ENCODE measurements around the gene RND2. TPM values are rescaled to one million over a fixed set of nuclear protein-coding genes. Genes with fewer than 3 reads are reported as not detected.

RND2 gene
- total and polyA plus RNA-seq, 9 of the 15 experiments (the other 6 are each of a cell fraction or from before 2014, with no cell fraction given), result 0.15 to 1.9 (median 0.98) TPM

GRCh38 chr17:42980766-42981397, 44.1 kb upstream of the RND2 start (continued):
- TF ChIP-seq ZNF76 (CRISPR knock-in tag; IDR thresholded peaks at IDR 0.05; ENCODE audit: borderline replicate concordance), result no peak
- TF ChIP-seq NFIX (CRISPR knock-in tag; IDR thresholded peaks at IDR 0.05; ENCODE audit: low read depth), result no peak
- no peak for TF ChIP-seq HMGN3 (IDR thresholded peaks at IDR 0.05; ENCODE audit: borderline replicate concordance, extremely low read depth, insufficient read length, low read depth, low read length)
- TF ChIP-seq MITF (IDR thresholded peaks at IDR 0.05), result no peak
- no peak for TF ChIP-seq POLR3A (IDR thresholded peaks at IDR 0.05; ENCODE audit: borderline replicate concordance, extremely low read depth, insufficient read depth, insufficient read length)
- no peak for TF ChIP-seq ZNF263 (CRISPR knock-in tag; IDR thresholded peaks at IDR 0.05; ENCODE audit: borderline replicate concordance)
- no peak; the same call in none of the 2 replicates for TF ChIP-seq MYC (IDR thresholded peaks at IDR 0.05; ENCODE audit: low read depth, low read length)
- no peak; the same call in 1 of the 2 replicates for TF ChIP-seq MYC (CRISPR knock-in tag; IDR thresholded peaks at IDR 0.05; ENCODE audit: borderline replicate concordance, low read depth)
- TF ChIP-seq, protein P1, sequence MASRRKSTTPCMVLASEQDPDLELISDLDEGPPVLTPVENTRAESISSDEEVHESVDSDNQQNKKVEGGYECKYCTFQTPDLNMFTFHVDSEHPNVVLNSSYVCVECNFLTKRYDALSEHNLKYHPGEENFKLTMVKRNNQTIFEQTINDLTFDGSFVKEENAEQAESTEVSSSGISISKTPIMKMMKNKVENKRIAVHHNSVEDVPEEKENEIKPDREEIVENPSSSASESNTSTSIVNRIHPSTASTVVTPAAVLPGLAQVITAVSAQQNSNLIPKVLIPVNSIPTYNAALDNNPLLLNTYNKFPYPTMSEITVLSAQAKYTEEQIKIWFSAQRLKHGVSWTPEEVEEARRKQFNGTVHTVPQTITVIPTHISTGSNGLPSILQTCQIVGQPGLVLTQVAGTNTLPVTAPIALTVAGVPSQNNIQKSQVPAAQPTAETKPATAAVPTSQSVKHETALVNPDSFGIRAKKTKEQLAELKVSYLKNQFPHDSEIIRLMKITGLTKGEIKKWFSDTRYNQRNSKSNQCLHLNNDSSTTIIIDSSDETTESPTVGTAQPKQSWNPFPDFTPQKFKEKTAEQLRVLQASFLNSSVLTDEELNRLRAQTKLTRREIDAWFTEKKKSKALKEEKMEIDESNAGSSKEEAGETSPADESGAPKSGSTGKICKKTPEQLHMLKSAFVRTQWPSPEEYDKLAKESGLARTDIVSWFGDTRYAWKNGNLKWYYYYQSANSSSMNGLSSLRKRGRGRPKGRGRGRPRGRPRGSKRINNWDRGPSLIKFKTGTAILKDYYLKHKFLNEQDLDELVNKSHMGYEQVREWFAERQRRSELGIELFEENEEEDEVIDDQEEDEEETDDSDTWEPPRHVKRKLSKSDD (conservative IDR thresholded peaks at IDR 0.05; ENCODE audit: low read length), result no peak
- TF ChIP-seq ZBTB49 (CRISPR knock-in tag; IDR thresholded peaks at IDR 0.05; ENCODE audit: borderline replicate concordance), result no peak
- no peak for TF ChIP-seq ZNF644 (tag; IDR thresholded peaks at IDR 0.05; ENCODE audit: low read depth)
- TF ChIP-seq ZNF583 (CRISPR knock-in tag; IDR thresholded peaks at IDR 0.05), result no peak
- peak in 1 of 2 experiments; percentile 61; a peak in 1 of 3 replicates for TF ChIP-seq CBX3 (IDR thresholded peaks at IDR 0.05; ENCODE audit: borderline replicate concordance in 1 of 2, low read length in 2 of 2)
- no peak for TF ChIP-seq ZNF77 (CRISPR knock-in tag; IDR thresholded peaks at IDR 0.05)
- TF ChIP-seq TCF7 (IDR thresholded peaks at IDR 0.05; ENCODE audit: borderline replicate concordance), result no peak
- TF ChIP-seq, protein P2, sequence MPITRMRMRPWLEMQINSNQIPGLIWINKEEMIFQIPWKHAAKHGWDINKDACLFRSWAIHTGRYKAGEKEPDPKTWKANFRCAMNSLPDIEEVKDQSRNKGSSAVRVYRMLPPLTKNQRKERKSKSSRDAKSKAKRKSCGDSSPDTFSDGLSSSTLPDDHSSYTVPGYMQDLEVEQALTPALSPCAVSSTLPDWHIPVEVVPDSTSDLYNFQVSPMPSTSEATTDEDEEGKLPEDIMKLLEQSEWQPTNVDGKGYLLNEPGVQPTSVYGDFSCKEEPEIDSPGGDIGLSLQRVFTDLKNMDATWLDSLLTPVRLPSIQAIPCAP (CRISPR knock-in tag; IDR thresholded peaks at IDR 0.05; ENCODE audit: borderline replicate concordance), result no peak
- no peak for TF ChIP-seq ETS2 (tag; IDR thresholded peaks at IDR 0.05; ENCODE audit: borderline replicate concordance, poor library complexity, severe bottlenecking)

Data from K562 (cell line).